Transverse colon (tissue), 4 donors: ENCODE results near the gene ARHGAP6. TPM values are rescaled to one million over a fixed set of nuclear protein-coding genes. Genes with fewer than 3 reads are reported as not detected.

ENCODE experiments used
- DNase-seq: peaks from one replicate; pipeline ENCODE4 v3.0.0-alpha.2; 2019
- H3K27ac ChIP-seq, 4 donors: fragments of 200-600 bp; sonication (generic); 2 replicates each; pipeline ENCODE4 v1.5.1; 2016 to 2018; ENCODE audit warnings: inconsistent platforms in 4 of 4
- H3K27me3 ChIP-seq: fragments of 200-600 bp; sonication (generic); 2 replicates; pipeline ENCODE4 v1.5.1; 2017; ENCODE audit warnings: inconsistent platforms
- H3K36me3 ChIP-seq, 4 donors: fragments of 200-600 bp; sonication (generic); 2 replicates each; pipeline ENCODE4 v1.5.1; 2017 to 2019; ENCODE audit warnings: inconsistent platforms in 4 of 4
- H3K4me1 ChIP-seq, 4 donors: fragments of 200-600 bp; sonication (generic); 2 replicates each; pipeline ENCODE4 v1.5.1; 2017 to 2020; ENCODE audit warnings: inconsistent platforms in 4 of 4
- H3K4me3 ChIP-seq, 4 donors: fragments of 200-600 bp; sonication (generic); 1 replicate in 1 of 4; 2 replicates in 3 of 4; pipeline versions ENCODE4 v1.5.1 to v1.6.1; 2017 to 2019; ENCODE audit warnings: inconsistent platforms in 4 of 4
- H3K9me3 ChIP-seq, 2 donors: fragments of 200-600 bp; sonication (generic); 2 replicates each; pipeline ENCODE4 v1.5.1; 2017 to 2019; ENCODE audit warnings: inconsistent platforms in 2 of 2
- CTCF ChIP-seq, 5 experiments: fragments of 200-600 bp in 3 of 5; fragments of 450-650 bp in 2 of 5; sonication (generic) in 3 of 5; IDR thresholded peaks; 1 replicate in 2 of 5; 2 replicates in 3 of 5; pipeline ENCODE4 v1.5.1; 2016 to 2017; ENCODE audit warnings: antibody characterized with exemption in 5 of 5, inconsistent platforms in 3 of 5, mild to moderate bottlenecking in 2 of 5, moderate library complexity in 1 of 5
- EP300 ChIP-seq: sonication (generic); formaldehyde crosslinking; IDR thresholded peaks from one replicate; pipeline ENCODE4 v1.6.1; 2017; ENCODE audit warnings: antibody characterized with exemption, low read depth
- POLR2A ChIP-seq: fragments of 450-650 bp; IDR thresholded peaks from one replicate; pipeline ENCODE4 v1.6.1; 2016; ENCODE audit warnings: antibody characterized with exemption, mild to moderate bottlenecking, moderate library complexity
- POLR2AphosphoS5 ChIP-seq, 3 donors: sonication (generic); formaldehyde crosslinking; IDR thresholded peaks; one replicate each; pipeline ENCODE4 v1.6.1; 2016; ENCODE audit warnings: antibody characterized with exemption in 3 of 3
- WGBS, 2 donors: methylation state at CpG; one replicate each; pipeline ENCODE4 v1.1.5; 2018; ENCODE audit warnings: low coverage in 1 of 2; 5-methylcytosine and 5-hydroxymethylcytosine counted together
- in situ Hi-C, 4 donors: fragments of 200-750 bp; cut with MboI; loops; one replicate each; pipeline versions ENCODE4 v1.15.0 to v1.15.1; 2017; ENCODE audit warnings: low sequenced_read_pairs in 3 of 4, low pct_ligation_motif_present in 1 of 4, low pct_unique_long_range_greater_than_20kb in 1 of 4
- intact Hi-C: fragments of 100-400 bp; cut with DNase I; formaldehyde crosslinking; loops from one replicate; pipeline ENCODE4 v1.15.1; 2023; ENCODE audit warnings: low total_unique reads
- total RNA-seq, 4 donors: library from RNA; depleted of rRNA; stranded (reverse); fragments of >200 nt; gene quantifications; one replicate each; pipeline ENCODE4 v1.1.0, GENCODE V29; 2016

Gene ARHGAP6
- total RNA-seq, 4 donors from 2014 or later = 5.0 to 12.4 (median 9.0) TPM

- H3K36me3 ChIP-seq = no peaks in the 10 kb centered on the region
- TF ChIP-seq EP300 = no peak
- TF ChIP-seq POLR2AphosphoS5 (IDR thresholded peaks at IDR 0.05) = no peak
- no peak for TF ChIP-seq CTCF (IDR thresholded peaks at IDR 0.05)
- TF ChIP-seq POLR2A = no peak
- no peaks in the 10 kb centered on the region for H3K27me3 ChIP-seq
- H3K4me1 ChIP-seq = no peaks in the 10 kb centered on the region
- H3K9me3 ChIP-seq = no peaks in the 10 kb centered on the region
- DNase-seq = no peak
- peak overlapping the region in 1 of 4 donors; percentile 5 for H3K27ac ChIP-seq
- WGBS, 2 donors = 68% methylated on average over 8 of the region's 8 CpGs; no CpG with 5 or more reads in 1 of the 2 donors
- no peak overlapping the region for H3K4me3 ChIP-seq
- intact Hi-C loops = no loop called here
- in situ Hi-C loops = no loop called here
These were observed 215.4 kb downstream of the ARHGAP6 start for GRCh38 chrX:11450354-11450753.

GRCh38 chrX:11449613-11450012, 216.1 kb downstream of the ARHGAP6 start:
- in situ Hi-C loops = no loop called here

GRCh38 chrX:11447418-11447817, 218.3 kb downstream of the ARHGAP6 start:
- no peak overlapping the region for H3K4me3 ChIP-seq
- intact Hi-C loops = no loop called here

More at GRCh38 chrX:11449613-11450012, 216.1 kb downstream of the ARHGAP6 start:
- no peaks in the 10 kb centered on the region for H3K4me1 ChIP-seq
- no peak for DNase-seq
- H3K27me3 ChIP-seq = no peaks in the 10 kb centered on the region
- no peaks in the 10 kb centered on the region for H3K36me3 ChIP-seq
- no peak overlapping the region for H3K4me3 ChIP-seq
- no peaks in the 10 kb centered on the region for H3K9me3 ChIP-seq
- no peak for TF ChIP-seq CTCF (IDR thresholded peaks at IDR 0.05)
- WGBS, 2 donors = 81% methylated on average over 2 of the region's 2 CpGs; no CpG with 5 or more reads in 1 of the 2 donors
- intact Hi-C loops = no loop called here
- H3K27ac ChIP-seq = peak overlapping the region in 1 of 4 donors; percentile 17

GRCh38 chrX:11446949-11447348, 218.8 kb downstream of the ARHGAP6 start:
- Histone ChIP-seq H3K36me3 (no peaks in the 10 kb centered on the region), H3K4me1 (no peaks in the 10 kb centered on the region), H3K27ac (peak overlapping the region; percentile 26 to 58 (median 46)), H3K27me3 (no peaks in the 10 kb centered on the region), H3K9me3 (no peaks in the 10 kb centered on the region), H3K4me3 (no peak overlapping the region)
- in situ Hi-C loops (no loop called here), intact Hi-C loops (no loop called here)
- TF ChIP-seq EP300 (no peak), CTCF (IDR thresholded peaks at IDR 0.05) (no peak), POLR2AphosphoS5 (IDR thresholded peaks at IDR 0.05) (no peak), POLR2A (no peak)
- 64% methylated on average over 4 of the region's 4 CpGs; no CpG with 5 or more reads in 1 of the 2 donors for WGBS, 2 donors
- DNase-seq = no peak

More at GRCh38 chrX:11447418-11447817, 218.3 kb downstream of the ARHGAP6 start:
- in situ Hi-C loops = no loop called here
- DNase-seq = no peak
- Histone ChIP-seq H3K36me3 (no peaks in the 10 kb centered on the region), H3K4me1 (no peaks in the 10 kb centered on the region), H3K27me3 (no peaks in the 10 kb centered on the region), H3K9me3 (no peaks in the 10 kb centered on the region), H3K27ac (peak overlapping the region in 3 of 4 donors; percentile 26 to 58 (median 51))
- no peak for TF ChIP-seq POLR2AphosphoS5 (IDR thresholded peaks at IDR 0.05)
- TF ChIP-seq CTCF (IDR thresholded peaks at IDR 0.05) = no peak
- TF ChIP-seq POLR2A = no peak
- TF ChIP-seq EP300 = no peak
- 55 to 63% methylated on average over 1 of the region's 1 CpG for WGBS, 2 donors
